GM21360 (cell line): ENCODE results near the gene MEIS3.

ENCODE experiments used
- ATAC-seq: cut with Tn5 transposase; IDR thresholded peaks from one replicate; pipeline ENCODE4 v1.9.1; 2021; ENCODE audit warnings: mild to moderate bottlenecking, moderate library complexity; ENCODE audit not compliant: unreplicated experiment

The MEIS3 gene

DNA sequence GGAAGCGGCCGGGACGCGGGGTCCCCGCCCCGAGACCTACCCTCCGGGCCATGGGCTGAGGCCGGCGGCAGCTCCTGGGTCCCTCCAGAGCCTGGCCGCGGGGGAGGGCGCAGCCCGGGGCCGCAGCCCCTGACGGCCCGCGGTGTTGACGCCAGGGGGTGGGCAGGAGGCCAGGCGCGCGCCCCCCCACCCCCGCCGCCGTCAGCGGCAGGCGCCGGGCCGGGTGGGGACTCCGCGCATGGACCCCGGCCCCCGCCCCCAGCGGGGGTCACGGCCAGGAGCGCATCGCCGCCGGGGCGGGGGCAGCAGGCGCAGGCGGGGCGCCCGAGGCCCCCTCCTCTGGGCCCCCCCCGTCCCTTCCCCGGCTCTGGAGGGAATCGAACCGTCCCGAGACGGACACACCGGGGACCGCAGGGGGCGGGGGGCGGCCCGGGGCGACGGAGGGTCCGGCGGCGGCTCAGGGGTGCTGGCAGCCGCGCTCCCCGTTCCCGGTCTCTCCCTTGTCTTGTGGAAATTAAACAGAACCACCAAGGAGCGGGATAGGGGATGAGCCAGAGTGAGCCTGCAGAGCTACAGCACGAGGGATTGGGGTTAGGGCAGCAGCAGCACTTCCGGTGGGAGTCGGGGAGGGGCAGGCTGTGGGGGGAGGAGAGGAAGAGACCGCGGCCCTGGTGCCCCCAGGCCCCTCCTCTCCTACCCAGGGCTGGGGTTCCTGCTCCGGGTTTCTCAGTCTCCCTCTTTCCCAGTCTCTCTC lies at the start of gene MEIS3:
TSS of gene MEIS3 (minus strand) at position 498 of the 754 bp plus-strand sequence. CDS start at position 52, 446 bp downstream.
- no peak for ATAC-seq

- no peak for ATAC-seq
Measured at GRCh38 chr19:47467914-47468313, 48.6 kb upstream of the MEIS3 start.

- ATAC-seq: no peak
Measured at GRCh38 chr19:47465957-47466356, 46.6 kb upstream of the MEIS3 start.

GRCh38 chr19:47464675-47465419 lies 45.5 kb upstream of the MEIS3 start:
- no peak for ATAC-seq

GRCh38 chr19:47461876-47462275 lies 42.5 kb upstream of the MEIS3 start:
- ATAC-seq: no peak

GRCh38 chr19:47459477-47459876 lies 40.1 kb upstream of the MEIS3 start:
- no peak for ATAC-seq

DNA sequence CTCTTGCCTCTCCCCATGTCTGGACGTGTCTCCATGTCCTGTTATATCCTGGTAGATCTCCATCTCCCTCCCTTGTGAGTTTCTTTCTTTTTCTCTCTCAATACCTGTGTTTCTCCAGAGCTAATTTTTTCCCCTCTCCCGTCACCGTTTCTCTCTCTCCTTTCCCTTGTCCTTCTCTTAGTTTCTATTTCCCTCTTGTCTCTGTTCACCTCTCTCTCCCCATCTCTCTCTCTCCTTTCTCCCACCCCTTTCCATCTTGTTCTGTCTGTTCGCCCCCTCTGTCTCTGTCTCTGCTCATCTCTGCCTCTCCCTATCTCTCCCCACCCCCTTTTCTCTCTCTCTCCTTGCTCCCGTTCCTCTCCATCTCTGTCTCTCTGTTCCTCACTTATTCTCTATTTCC lies 39.3 kb upstream of the MEIS3 start:
- ATAC-seq: no peak

DNA sequence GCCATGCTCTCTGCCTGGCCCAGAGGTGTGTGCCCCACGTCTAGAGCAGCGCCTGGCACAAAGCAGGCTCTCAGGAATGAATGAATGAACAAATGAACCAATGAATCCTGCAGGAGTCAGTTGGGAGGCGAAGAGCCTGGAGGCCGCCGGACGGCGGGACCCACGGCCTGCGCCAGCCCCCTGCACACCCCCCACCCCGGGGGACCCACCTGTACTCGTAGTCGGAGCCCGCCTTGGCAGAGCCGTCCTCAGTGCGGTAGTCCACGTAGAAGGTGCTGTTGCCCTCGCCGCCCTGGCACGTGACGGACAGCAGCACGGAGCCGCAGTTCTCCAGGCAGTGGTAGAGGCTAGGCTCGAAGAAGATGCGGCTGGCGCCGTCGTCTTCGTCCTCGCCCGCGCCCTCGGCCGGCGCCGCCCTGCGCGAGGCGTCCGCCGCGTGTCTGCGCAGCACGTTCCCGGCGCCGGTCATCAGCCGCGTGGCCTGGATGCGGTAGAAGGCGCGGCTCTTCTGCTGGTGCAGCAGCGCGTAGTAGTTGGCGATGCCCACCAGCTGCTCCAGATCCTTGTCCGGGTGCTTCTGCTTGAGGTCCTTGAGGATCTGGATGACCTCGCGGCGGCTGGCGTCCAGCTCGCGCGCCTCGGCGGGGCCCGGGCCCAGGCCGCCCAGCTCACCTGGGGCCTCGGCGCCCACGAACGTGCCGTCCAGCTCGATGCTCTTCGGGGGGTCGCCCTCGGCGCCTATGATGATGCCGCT lies 37.6 kb upstream of the MEIS3 start:
- ATAC-seq: no peak

DNA sequence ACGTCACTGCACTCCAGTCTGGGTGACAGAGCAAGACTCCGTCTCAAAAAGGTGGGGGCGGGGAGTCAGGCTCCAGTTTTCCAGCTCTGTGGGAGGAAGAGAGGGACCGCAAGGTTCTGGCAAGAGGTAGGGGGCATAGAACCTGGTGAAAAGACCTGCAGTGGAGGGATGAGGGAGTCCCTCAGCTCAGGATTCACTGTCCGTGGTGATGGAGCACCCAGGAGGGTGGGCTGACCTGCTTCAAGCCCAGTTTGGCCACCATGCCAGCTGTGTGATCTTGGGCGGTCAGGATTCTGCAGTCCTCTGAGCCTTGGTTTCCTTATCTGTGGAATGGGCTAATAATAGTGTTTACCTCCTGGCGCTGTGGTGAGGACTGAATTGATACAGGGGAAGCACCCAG lies 31.2 kb upstream of the MEIS3 start:
- ATAC-seq: no peak

- no peak for ATAC-seq
Measured at GRCh38 chr19:47448360-47448727, 29.0 kb upstream of the MEIS3 start.

DNA sequence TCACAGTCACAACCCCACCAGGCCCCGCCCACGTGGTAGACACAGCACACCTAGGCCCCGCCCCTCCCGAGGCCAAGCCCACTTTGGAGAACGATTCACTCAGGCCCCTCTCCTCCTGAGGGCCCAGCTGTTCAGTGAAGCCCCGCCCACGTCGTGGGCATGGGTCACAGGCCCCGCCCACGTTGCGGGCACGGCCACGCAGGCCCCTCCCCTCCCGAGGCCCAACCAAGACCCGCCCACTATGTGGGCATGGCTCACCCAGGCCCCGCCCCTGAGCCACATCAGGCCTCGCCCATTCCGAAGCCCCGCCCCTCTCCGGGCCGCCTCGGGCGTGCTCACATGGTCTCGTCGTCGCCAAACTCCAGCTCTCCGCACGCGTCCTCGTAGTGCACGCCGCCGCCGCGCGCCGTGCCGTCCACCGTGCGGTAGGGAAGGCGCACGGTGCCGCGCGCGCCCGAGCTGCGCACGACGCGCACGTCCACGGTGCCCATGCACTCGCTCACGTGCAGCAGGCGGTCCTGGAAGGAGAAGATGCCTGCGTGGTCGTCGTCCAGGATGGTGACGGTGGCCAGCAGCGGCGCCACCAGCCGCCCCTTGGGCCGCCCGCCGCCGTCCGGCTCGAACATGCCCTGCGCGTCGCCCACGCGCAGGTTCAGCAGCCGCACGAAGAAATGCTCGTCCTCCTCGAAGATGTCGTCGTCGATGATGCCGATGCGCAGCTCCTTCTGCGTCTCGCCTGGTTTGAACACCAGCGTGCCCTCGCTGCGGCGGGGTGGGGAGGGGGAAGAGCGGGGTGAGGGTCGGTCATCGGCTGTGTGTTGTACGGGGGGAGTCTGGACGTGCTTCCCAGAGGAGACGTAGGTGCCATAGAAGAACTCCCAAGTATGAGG lies 28.4 kb upstream of the MEIS3 start:
- no peak for ATAC-seq

GRCh38 chr19:47446534-47447469 lies 27.5 kb upstream of the MEIS3 start:
- no peak for ATAC-seq

DNA sequence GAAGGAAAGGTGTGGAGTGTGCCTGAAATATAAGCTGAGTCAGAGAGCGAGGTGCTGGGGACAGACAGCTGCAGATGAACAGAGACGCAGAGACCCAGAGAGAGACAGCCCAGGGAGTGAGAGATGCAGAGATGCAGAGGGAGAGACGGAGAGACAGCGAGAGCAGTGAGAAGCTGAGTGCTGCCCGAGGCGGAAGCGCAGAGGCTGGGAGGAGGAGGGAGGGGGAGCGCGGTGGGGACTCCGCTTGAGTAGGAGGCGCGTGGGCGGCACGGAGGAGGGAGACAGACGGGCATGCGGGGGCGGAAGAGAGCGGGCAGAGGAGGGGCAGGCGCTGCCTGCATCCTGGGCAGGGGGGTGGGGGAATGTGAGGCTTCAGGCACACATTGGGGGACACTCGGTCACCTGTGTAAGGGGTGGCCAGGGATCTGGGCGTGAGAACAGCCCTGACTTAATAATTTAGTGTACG lies 26.6 kb upstream of the MEIS3 start:
- ATAC-seq: no peak

DNA sequence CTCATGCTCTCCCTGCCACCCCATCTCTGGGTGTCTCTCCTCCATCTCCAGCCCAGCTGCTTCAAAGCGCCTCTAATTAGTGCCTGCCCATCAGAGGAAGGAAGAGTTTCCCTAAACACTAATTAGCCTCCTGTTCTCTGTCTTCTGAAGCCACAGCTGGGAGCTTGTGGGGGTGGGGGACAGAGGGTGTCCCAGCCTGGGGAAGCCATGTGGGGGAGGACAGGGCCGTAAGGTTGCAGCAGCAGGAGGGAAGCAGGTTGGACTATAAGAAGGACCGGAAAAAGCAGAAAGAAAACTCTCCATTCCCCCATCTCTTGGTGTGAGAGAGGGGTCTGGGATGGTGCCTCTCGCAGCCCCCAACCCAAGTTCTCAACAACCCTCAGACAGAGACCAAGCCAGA lies 26.2 kb upstream of the MEIS3 start:
- ATAC-seq: no peak

GRCh38 chr19:47444388-47444821 lies 25.1 kb upstream of the MEIS3 start:
- no peak for ATAC-seq

GRCh38 chr19:47443331-47443730 lies 24.0 kb upstream of the MEIS3 start:
- ATAC-seq: no peak

DNA sequence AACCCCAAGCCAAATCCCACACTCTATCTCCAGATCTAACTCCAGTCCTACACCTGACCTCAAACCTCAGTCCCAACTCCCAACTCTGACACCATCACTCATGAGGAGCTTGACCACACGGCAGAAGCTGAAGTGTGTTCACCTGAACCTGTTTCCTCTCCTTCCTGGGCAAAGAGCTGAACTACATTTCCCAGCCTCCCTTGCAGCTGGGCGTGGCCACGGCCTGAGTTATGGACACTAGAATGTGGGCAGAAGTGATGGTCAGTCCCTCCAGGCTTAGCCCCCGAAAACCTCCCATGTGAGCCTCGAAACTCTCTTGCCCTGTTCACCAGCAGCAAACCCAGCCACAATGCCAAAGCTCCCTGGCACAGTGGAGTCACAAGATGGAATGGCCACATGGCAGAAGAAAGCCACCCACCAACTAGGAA lies 19.5 kb upstream of the MEIS3 start:
- no peak for ATAC-seq

GRCh38 chr19:47437500-47437899 lies 18.2 kb upstream of the MEIS3 start:
- no peak for ATAC-seq

DNA sequence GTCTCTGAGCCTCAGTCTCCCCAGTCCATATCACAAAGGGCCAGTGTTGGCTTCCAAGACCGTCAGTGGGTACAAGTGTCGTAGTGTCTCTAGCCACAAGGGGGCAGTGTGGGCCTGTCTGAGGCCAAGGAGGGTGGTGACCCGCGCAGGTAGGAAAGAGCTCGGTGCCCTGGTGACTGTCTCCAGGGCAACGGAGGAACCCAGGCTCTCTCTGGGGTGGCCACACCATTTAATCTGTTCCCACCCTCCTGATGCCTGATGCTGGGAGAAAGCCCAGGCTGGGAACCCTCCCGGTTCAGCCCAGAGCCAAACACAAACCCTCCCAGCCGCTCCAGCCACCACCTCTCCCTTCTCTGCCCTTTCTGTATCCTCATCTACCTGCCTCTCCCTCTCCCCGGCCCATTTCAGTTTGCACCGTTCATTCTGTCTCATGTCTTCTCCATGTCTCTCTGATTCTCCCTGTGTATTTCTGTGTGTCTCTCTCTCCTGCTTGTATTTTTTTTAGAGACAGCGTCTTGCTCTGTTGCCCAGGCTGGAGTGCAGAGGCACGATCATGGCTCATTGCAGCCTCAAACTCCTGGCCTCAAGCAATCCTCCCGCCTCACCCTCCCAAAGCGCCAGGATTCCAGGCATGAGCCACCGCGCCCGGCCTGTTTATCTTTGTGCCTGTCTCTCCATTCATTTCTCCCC lies 17.5 kb upstream of the MEIS3 start:
- no peak for ATAC-seq
